ENCODE results near the gene PLEK. TPM values are rescaled to one million over a fixed set of nuclear protein-coding genes. Genes with fewer than 3 reads are reported as not detected.
"Not testable (repeated sequence)": the region's sequence is repeated elsewhere in the genome, so short reads cannot be mapped to it uniquely, and the experiment has no call there.

PLEK gene
- polyA plus RNA-seq, 2 of the 4 experiments (the other 2 are of a cell fraction): 0.04 TPM; not detected in 1

DNA sequence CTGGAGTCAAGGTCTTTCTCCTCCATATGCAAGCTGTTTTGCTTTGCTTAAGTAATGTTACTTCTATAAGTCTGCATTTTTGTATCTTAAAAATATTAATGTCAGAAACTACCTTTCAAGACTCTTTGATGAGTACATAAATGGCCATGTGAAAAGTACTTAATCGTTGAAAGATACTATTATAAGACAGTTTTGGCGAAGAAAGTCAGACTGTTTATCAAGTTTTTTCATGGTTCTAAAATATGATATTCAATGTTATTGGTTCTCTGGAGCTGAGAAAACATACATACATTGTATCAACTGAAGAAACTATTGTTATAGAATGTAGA, 76.9 kb downstream of the PLEK start (continued):
- TF ChIP-seq REST (IDR thresholded peaks at IDR 0.05) (no peak), NR3C1 (IDR thresholded peaks at IDR 0.05) (no peak), POLR2AphosphoS2 (conservative IDR thresholded peaks at IDR 0.05; ENCODE audit: low read length) (no peak), RAD21 (conservative IDR thresholded peaks at IDR 0.05 in 1 of 2, IDR thresholded peaks at IDR 0.05 in 1 of 2) (no peak), GATA3 (IDR thresholded peaks at IDR 0.05; ENCODE audit: borderline replicate concordance) (no peak), CBX8 (IDR thresholded peaks at IDR 0.05) (no peak)

- H3K9me3 ChIP-seq; ATAC-seq; H3K4me1 ChIP-seq; H3K27ac ChIP-seq; DNase-seq (ENCODE audit: low read depth in 1 of 2, low spot score in 1 of 2); H3K4me2 ChIP-seq; H3K4me3 ChIP-seq; FAIRE-seq; POLR2A ChIA-PET: not testable (repeated sequence)
- WGBS (ENCODE audit: missing lambda C conversion rate): 44% methylated on average over 3 of the region's 3 CpGs
- CTCF ChIA-PET: interaction anchor here (0.7 to 1.1 kb wide), 2 partner anchors 164 to 324 kb away, joined by 3 read pairs; no protein-coding TSS in a partner anchor
These were observed 81.3 kb downstream of the PLEK start for GRCh38 chr2:68446425-68446824.

Other genes starting within 250 kb of the PLEK start
- gene PNO1, start 207.4 kb upstream of the PLEK start, polyA plus RNA-seq (2011; rRNA removed): 50.1 and 63.2 TPM in 2 replicates
- 49.0 to 59.8 TPM (median 57.7 TPM) in 3 replicates for gene PNO1, start 207.4 kb upstream of the PLEK start, polyA plus RNA-seq (2017; fragmentation: RNase III; extraction: RNeasy Plus Mini Kit Qiagen cat#74134 plus additional on column Dnase treatment)
- 27.3 and 30.7 TPM in 2 replicates for gene PPP3R1, start 112.8 kb upstream of the PLEK start, polyA plus RNA-seq (2011; rRNA removed)
- 53.7 to 55.1 TPM (median 54.4 TPM) in 3 replicates for gene PPP3R1, start 112.8 kb upstream of the PLEK start, polyA plus RNA-seq (2017; fragmentation: RNase III; extraction: RNeasy Plus Mini Kit Qiagen cat#74134 plus additional on column Dnase treatment)
- 0.93 and 1.2 TPM in 2 replicates for gene CNRIP1, start 45.3 kb upstream of the PLEK start, polyA plus RNA-seq (2011; rRNA removed)
- 2.3 to 2.9 TPM (median 2.6 TPM) in 3 replicates for gene CNRIP1, start 45.3 kb upstream of the PLEK start, polyA plus RNA-seq (2017; fragmentation: RNase III; extraction: RNeasy Plus Mini Kit Qiagen cat#74134 plus additional on column Dnase treatment)
- 1.4 and 2.1 TPM in 2 replicates for gene FBXO48, start 102.0 kb downstream of the PLEK start, polyA plus RNA-seq (2011; rRNA removed)
- gene FBXO48, start 102.0 kb downstream of the PLEK start, polyA plus RNA-seq (2017; fragmentation: RNase III; extraction: RNeasy Plus Mini Kit Qiagen cat#74134 plus additional on column Dnase treatment): 0.72 to 0.81 TPM (median 0.74 TPM) in 3 replicates
- 2.1 and 2.8 TPM in 2 replicates for gene APLF, start 102.3 kb downstream of the PLEK start, polyA plus RNA-seq (2011; rRNA removed)
- gene APLF, start 102.3 kb downstream of the PLEK start, polyA plus RNA-seq (2017; fragmentation: RNase III; extraction: RNeasy Plus Mini Kit Qiagen cat#74134 plus additional on column Dnase treatment): 1.5 to 1.8 TPM (median 1.5 TPM) in 3 replicates

Measured in A549 (cell line).